ENCODE data around the gene PRR18. TPM values are rescaled to one million over a fixed set of nuclear protein-coding genes. Genes with fewer than 3 reads are reported as not detected.

PRR18 gene
- total and polyA plus RNA-seq, 2 of the 13 experiments (the other 11 are each of a cell fraction or from before 2014, with no cell fraction given): 0.04 TPM

DNA sequence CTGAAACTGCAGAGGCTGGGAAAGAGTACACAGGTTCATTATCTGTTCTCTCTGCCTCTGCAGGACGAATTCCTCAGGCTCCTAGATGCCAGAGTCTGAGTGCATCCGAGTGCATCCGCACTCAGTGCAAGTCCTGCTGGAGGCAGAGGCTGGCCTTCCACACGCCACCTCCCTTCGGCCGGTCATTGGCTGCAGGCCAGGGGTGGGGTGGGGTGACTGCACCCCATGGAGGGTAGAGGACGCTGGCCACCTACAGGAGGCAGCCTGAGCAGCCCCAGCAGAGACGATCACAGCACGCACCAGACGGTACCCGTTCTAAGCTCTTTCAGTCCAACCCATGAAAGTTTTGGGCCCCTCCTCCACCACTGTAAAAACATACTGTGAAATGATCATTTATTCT lies 22.4 kb upstream of the PRR18 start (continued):
- TF ChIP-seq ZNF713 (CRISPR knock-in tag; IDR thresholded peaks at IDR 0.05) (no peak), ZNF672 (CRISPR knock-in tag; IDR thresholded peaks at IDR 0.05) (no peak), REPIN1 (CRISPR knock-in tag; IDR thresholded peaks at IDR 0.05; ENCODE audit: borderline replicate concordance, low read depth) (peak; percentile 58; the same call in 1 of the 2 replicates), HOXA9 (CRISPR knock-in tag; IDR thresholded peaks at IDR 0.05; ENCODE audit: borderline replicate concordance) (no peak), CENPT (CRISPR knock-in tag; IDR thresholded peaks at IDR 0.05; ENCODE audit: low read depth) (no peak), RXRA (CRISPR knock-in tag; IDR thresholded peaks at IDR 0.05) (peak; percentile 88), AGO2 (optimal IDR thresholded peaks at IDR 0.05; ENCODE audit: low read depth, low read length) (peak; percentile 50), HNRNPLL (IDR thresholded peaks at IDR 0.05; ENCODE audit: low read depth, low read length, poor library complexity, severe bottlenecking) (peak; percentile 49), ERF (CRISPR knock-in tag; IDR thresholded peaks at IDR 0.05) (peak; percentile 79; the same call in 1 of the 2 replicates), MLLT10 (CRISPR knock-in tag; IDR thresholded peaks at IDR 0.05) (no peak), ZNF564 (CRISPR knock-in tag; IDR thresholded peaks at IDR 0.05) (no peak), ZNF549 (CRISPR knock-in tag; IDR thresholded peaks at IDR 0.05) (no peak), ZNF777 (CRISPR knock-in tag; IDR thresholded peaks at IDR 0.05) (no peak), ZBTB20 (CRISPR knock-in tag; IDR thresholded peaks at IDR 0.05; ENCODE audit: borderline replicate concordance, low read depth) (peak; percentile 46; the same call in 1 of the 2 replicates), TEAD2 (CRISPR knock-in tag; IDR thresholded peaks at IDR 0.05) (no peak), NR2F2 (IDR thresholded peaks at IDR 0.05; ENCODE audit: borderline replicate concordance, low read depth) (no peak; the same call in 1 of the 2 replicates), THAP11 (CRISPR knock-in tag; IDR thresholded peaks at IDR 0.05) (peak; percentile 58), ZFP90 (CRISPR knock-in tag; IDR thresholded peaks at IDR 0.05; ENCODE audit: borderline replicate concordance) (no peak), RFX5 (IDR thresholded peaks at IDR 0.05; ENCODE audit: low read depth, low read length) (0 out of 2 replicates have a peak, but pooled peaks have one; percentile 36), SP5 (CRISPR knock-in tag; IDR thresholded peaks at IDR 0.05; ENCODE audit: borderline replicate concordance, low read depth) (no peak), ZNF263 (CRISPR knock-in tag; IDR thresholded peaks at IDR 0.05) (no peak)
- TF ChIP-seq, protein P1, sequence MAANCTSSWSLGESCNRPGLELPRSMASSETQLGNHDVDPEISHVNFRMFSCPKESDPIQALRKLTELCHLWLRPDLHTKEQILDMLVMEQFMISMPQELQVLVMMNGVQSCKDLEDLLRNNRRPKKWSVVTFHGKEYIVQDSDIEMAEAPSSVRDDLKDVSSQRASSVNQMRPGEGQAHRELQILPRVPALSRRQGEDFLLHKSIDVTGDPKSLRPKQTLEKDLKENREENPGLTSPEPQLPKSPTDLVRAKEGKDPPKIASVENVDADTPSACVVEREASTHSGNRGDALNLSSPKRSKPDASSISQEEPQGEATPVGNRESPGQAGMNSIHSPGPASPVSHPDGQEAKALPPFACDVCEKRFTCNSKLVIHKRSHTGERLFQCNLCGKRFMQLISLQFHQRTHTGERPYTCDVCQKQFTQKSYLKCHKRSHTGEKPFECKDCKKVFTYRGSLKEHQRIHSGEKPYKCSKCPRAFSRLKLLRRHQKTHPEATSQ (CRISPR knock-in tag; IDR thresholded peaks at IDR 0.05; ENCODE audit: borderline replicate concordance): no peak
- TF ChIP-seq, protein P2, sequence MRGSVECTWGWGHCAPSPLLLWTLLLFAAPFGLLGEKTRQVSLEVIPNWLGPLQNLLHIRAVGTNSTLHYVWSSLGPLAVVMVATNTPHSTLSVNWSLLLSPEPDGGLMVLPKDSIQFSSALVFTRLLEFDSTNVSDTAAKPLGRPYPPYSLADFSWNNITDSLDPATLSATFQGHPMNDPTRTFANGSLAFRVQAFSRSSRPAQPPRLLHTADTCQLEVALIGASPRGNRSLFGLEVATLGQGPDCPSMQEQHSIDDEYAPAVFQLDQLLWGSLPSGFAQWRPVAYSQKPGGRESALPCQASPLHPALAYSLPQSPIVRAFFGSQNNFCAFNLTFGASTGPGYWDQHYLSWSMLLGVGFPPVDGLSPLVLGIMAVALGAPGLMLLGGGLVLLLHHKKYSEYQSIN (CRISPR knock-in tag; IDR thresholded peaks at IDR 0.05; ENCODE audit: borderline replicate concordance): no peak
- TF ChIP-seq, protein P3, sequence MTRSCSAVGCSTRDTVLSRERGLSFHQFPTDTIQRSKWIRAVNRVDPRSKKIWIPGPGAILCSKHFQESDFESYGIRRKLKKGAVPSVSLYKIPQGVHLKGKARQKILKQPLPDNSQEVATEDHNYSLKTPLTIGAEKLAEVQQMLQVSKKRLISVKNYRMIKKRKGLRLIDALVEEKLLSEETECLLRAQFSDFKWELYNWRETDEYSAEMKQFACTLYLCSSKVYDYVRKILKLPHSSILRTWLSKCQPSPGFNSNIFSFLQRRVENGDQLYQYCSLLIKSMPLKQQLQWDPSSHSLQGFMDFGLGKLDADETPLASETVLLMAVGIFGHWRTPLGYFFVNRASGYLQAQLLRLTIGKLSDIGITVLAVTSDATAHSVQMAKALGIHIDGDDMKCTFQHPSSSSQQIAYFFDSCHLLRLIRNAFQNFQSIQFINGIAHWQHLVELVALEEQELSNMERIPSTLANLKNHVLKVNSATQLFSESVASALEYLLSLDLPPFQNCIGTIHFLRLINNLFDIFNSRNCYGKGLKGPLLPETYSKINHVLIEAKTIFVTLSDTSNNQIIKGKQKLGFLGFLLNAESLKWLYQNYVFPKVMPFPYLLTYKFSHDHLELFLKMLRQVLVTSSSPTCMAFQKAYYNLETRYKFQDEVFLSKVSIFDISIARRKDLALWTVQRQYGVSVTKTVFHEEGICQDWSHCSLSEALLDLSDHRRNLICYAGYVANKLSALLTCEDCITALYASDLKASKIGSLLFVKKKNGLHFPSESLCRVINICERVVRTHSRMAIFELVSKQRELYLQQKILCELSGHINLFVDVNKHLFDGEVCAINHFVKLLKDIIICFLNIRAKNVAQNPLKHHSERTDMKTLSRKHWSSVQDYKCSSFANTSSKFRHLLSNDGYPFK (CRISPR knock-in tag; IDR thresholded peaks at IDR 0.05; ENCODE audit: borderline replicate concordance): peak; percentile 56; the same call in 1 of the 2 replicates
- TF ChIP-seq, protein P4, sequence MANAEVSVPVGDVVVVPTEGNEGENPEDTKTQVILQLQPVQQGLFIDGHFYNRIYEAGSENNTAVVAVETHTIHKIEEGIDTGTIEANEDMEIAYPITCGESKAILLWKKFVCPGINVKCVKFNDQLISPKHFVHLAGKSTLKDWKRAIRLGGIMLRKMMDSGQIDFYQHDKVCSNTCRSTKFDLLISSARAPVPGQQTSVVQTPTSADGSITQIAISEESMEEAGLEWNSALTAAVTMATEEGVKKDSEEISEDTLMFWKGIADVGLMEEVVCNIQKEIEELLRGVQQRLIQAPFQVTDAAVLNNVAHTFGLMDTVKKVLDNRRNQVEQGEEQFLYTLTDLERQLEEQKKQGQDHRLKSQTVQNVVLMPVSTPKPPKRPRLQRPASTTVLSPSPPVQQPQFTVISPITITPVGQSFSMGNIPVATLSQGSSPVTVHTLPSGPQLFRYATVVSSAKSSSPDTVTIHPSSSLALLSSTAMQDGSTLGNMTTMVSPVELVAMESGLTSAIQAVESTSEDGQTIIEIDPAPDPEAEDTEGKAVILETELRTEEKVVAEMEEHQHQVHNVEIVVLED (CRISPR knock-in tag; IDR thresholded peaks at IDR 0.05; ENCODE audit: borderline replicate concordance): peak; percentile 47; the same call in 1 of the 2 replicates

Data from HepG2 (cell line).